Testis (tissue), 2 donors: ENCODE measurements around the gene BAG5.

ENCODE experiments used
- CTCF ChIP-seq, 3 experiments: fragments of 450-650 bp in 2 of 3; fragments of 200-600 bp in 1 of 3; sonication (generic) in 1 of 3; IDR thresholded peaks; one replicate each; pipeline ENCODE4 v1.5.1; 2016 to 2019; ENCODE audit warnings: antibody characterized with exemption in 3 of 3, mild to moderate bottlenecking in 2 of 3, moderate library complexity in 1 of 3
- POLR2A ChIP-seq: fragments of 450-650 bp; IDR thresholded peaks from one replicate; pipeline ENCODE4 v1.6.1; 2017; ENCODE audit warnings: antibody characterized with exemption, mild to moderate bottlenecking, moderate library complexity

- TF ChIP-seq CTCF (IDR thresholded peaks at IDR 0.05) = no peak
- no peak for TF ChIP-seq POLR2A
Observed at GRCh38 chr14:103514596-103515421, 47.6 kb downstream of the BAG5 start.
